OCI-LY3 (cell line): ENCODE data around the gene DNMT3A.

Experiments
- CTCF ChIP-seq: fragments of 200-600, 300-600 bp; sonication (generic); IDR thresholded peaks from 2 replicates; pipeline ENCODE4 v1.5.1; 2014; ENCODE audit warnings: antibody characterized with exemption, low read length, low read depth
- EZH2phosphoT487 ChIP-seq: fragments of 200-600 bp; shearing (Covaris generic); IDR thresholded peaks from 2 replicates; pipeline ENCODE4 v1.6.1; 2018; ENCODE audit warnings: antibody characterized with exemption, mixed run types, low read depth

- TF ChIP-seq CTCF = no peak
- TF ChIP-seq EZH2phosphoT487 = no peak
These were observed 28.2 kb upstream of the DNMT3A start for GRCh38 chr2:25369876-25370275.
